Neural cell (in vitro differentiated cells): ENCODE results near the gene TRAF3.

Experiments
- EZH2 ChIP-seq: fragments of 200-600, 300-800 bp; shearing (Covaris generic), sonication (generic); IDR thresholded peaks from 2 replicates; pipeline ENCODE4 v1.6.1; 2014; ENCODE audit warnings: antibody characterized with exemption, low read length, borderline replicate concordance, mild to moderate bottlenecking; ENCODE audit not compliant: insufficient read depth, poor library complexity, severe bottlenecking
- POLR2AphosphoS5 ChIP-seq: IDR thresholded peaks from 2 replicates; pipeline ENCODE4 v1.6.1; 2012
- TF ChIP-seq, protein P1 (sequence below): fragments of 450-650 bp; IDR thresholded peaks from 2 replicates; pipeline ENCODE4 v1.5.1; 2014; ENCODE audit warnings: antibody characterized with exemption, mild to moderate bottlenecking, moderate library complexity; ENCODE audit not compliant: poor library complexity, severe bottlenecking

- TF ChIP-seq EZH2 (no peak), POLR2AphosphoS5 (no peak)
- TF ChIP-seq, protein P1, sequence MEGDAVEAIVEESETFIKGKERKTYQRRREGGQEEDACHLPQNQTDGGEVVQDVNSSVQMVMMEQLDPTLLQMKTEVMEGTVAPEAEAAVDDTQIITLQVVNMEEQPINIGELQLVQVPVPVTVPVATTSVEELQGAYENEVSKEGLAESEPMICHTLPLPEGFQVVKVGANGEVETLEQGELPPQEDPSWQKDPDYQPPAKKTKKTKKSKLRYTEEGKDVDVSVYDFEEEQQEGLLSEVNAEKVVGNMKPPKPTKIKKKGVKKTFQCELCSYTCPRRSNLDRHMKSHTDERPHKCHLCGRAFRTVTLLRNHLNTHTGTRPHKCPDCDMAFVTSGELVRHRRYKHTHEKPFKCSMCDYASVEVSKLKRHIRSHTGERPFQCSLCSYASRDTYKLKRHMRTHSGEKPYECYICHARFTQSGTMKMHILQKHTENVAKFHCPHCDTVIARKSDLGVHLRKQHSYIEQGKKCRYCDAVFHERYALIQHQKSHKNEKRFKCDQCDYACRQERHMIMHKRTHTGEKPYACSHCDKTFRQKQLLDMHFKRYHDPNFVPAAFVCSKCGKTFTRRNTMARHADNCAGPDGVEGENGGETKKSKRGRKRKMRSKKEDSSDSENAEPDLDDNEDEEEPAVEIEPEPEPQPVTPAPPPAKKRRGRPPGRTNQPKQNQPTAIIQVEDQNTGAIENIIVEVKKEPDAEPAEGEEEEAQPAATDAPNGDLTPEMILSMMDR, result no peak
These were observed 93.0 kb downstream of the TRAF3 start for GRCh38 chr14:102870246-102870645.
